ENCODE results near the gene ASS1.

ASS1 gene

DNA sequence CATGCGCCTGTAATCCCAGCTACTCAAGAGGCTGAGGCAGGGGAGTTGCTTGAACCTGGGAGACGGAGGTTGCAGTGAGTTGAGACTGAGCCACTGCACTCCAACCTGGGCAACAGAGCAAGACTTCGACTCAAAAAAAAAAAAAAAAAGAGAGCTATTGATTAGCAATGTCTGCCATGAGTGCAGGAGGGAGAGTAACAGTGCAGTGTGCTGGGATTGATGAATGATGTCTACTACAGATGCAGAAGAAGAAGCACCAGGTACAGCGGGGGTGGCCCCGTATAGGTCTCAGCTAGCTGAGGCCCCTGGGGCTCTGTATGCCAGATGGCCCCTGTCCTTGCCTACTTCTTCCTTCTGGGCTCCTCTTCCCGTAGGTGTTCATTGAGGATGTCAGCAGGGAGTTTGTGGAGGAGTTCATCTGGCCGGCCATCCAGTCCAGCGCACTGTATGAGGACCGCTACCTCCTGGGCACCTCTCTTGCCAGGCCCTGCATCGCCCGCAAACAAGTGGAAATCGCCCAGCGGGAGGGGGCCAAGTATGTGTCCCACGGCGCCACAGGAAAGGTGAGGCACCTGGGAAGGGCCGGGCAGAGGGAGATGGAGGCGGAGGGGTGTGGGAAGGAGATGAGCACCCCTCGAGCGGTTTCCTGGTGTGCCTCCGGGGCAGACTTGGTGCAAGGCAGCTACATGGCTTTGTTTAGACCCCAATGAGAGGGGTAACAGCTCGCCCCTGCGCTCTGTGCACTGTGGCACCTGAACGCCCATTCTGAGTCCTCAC lies 13.5 kb downstream of the ASS1 start:
- ChIA-PET POLR2A (ENCODE audit: low non-redundant PET) (no interaction called here), CTCF (interaction anchor here (0.5 to 0.7 kb wide), 3 partner anchors 24 to 1429 kb away, joined by 3 to 4 read pairs (median 3); no protein-coding TSS in a partner anchor)
- TF ChIP-seq, protein P1, sequence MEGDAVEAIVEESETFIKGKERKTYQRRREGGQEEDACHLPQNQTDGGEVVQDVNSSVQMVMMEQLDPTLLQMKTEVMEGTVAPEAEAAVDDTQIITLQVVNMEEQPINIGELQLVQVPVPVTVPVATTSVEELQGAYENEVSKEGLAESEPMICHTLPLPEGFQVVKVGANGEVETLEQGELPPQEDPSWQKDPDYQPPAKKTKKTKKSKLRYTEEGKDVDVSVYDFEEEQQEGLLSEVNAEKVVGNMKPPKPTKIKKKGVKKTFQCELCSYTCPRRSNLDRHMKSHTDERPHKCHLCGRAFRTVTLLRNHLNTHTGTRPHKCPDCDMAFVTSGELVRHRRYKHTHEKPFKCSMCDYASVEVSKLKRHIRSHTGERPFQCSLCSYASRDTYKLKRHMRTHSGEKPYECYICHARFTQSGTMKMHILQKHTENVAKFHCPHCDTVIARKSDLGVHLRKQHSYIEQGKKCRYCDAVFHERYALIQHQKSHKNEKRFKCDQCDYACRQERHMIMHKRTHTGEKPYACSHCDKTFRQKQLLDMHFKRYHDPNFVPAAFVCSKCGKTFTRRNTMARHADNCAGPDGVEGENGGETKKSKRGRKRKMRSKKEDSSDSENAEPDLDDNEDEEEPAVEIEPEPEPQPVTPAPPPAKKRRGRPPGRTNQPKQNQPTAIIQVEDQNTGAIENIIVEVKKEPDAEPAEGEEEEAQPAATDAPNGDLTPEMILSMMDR (conservative IDR thresholded peaks at IDR 0.05; ENCODE audit: low read depth): no peak
- H3K27ac ChIP-seq: peak overlapping the region; percentile 9; the same call in 1 of the 2 replicates
- DNase-seq (ENCODE audit: low spot score): no peak

DNA sequence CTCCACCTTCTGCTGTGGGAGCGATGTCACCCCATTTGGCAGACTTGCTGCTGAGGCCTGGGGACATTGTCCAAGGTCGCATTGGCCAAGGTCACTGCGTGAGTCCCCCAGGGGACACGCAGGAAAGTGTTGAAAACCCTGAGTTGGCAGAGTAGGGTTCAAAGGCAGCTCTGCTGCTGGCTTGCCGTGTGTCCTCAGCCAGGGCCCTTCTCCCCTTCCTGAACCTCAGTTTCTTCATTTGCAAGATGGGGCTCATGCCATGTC lies 14.0 kb downstream of the ASS1 start:
- peak overlapping the region; percentile 9 for H3K27ac ChIP-seq
- no peak for DNase-seq (ENCODE audit: low spot score)
- TF ChIP-seq, protein P1 (conservative IDR thresholded peaks at IDR 0.05; ENCODE audit: low read depth): no peak
- CTCF ChIA-PET: no interaction called here
- POLR2A ChIA-PET (ENCODE audit: low non-redundant PET): interaction anchor here (0.6 kb wide), 1 partner anchor 13 kb away, joined by 3 read pairs; no protein-coding TSS in a partner anchor

DNA sequence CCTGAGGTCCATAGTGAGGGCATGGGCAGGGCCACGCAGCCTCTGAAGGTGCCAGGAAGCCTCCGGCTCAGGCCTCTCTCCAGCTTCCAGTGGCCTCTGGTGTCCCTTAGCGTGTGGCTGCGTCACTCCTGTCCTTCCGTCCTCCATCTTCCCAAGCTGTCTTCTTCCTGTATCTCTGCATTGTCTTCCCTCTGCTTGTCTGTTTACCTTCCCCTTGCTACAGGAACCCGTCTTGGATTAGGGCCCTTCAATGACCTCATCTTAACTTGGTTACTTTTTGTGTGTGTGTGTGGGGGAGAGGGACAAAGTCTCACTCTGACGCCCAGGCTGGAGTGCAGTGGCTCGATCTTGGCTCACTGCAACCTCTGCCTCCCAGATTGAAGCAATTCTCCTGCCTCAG lies 14.4 kb downstream of the ASS1 start:
- DNase-seq (ENCODE audit: low spot score): no peak
- peak overlapping the region; percentile 9 for H3K27ac ChIP-seq
- TF ChIP-seq, protein P1 (conservative IDR thresholded peaks at IDR 0.05; ENCODE audit: low read depth): no peak
- CTCF ChIA-PET: interaction anchor here (7.3 kb wide), 1 partner anchor 224 kb away, joined by 89 read pairs; no protein-coding TSS in a partner anchor
- POLR2A ChIA-PET (ENCODE audit: low non-redundant PET): interaction anchor here (0.6 kb wide), 1 partner anchor 13 kb away, joined by 3 read pairs; no protein-coding TSS in a partner anchor

DNA sequence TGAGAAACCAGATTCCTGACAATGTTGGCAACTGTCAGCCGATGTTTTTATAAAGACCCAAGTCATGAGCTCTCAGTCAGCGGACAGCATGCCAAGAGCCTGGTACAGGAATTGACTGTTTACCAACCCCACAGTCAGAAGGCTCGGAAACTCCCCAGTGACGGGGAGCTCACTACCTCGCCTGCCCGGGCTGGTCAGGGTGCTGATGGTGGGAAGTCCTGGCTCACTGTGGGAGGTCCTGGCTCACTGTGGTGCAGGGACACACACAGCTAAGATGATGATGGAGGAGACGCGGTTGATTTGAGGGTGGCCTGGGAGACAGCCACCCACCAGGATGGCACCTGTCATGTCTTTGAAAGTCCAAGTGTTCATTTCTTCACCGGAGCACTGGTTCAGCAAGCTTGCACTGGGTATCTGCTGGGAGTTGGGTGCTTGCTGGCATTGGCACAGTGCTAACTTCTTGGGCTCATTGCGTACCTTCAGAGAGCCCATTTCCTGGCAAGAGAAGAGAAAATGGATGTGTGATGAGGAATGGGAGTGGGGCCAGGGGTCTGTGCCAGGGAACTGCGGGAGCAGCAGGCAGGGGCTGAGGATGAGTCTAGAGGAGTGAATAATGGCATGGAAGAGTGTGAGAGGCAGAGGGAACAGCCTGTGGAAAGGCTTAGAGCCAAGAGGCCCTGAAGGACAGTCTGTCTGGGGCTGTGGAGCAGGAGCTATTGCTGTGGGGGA lies 15.3 kb downstream of the ASS1 start:
- TF ChIP-seq, protein P1 (conservative IDR thresholded peaks at IDR 0.05; ENCODE audit: low read depth): no peak
- POLR2A ChIA-PET (ENCODE audit: low non-redundant PET): no interaction called here
- DNase-seq (ENCODE audit: low spot score): no peak
- CTCF ChIA-PET: interaction anchor here (0.5 to 7.3 kb wide), 9 partner anchors 8 to 234 kb away, joined by 3 to 89 read pairs (median 4); partner anchors contain the start of gene EXOSC2
- H3K27ac ChIP-seq: peak overlapping the region; percentile 37

DNA sequence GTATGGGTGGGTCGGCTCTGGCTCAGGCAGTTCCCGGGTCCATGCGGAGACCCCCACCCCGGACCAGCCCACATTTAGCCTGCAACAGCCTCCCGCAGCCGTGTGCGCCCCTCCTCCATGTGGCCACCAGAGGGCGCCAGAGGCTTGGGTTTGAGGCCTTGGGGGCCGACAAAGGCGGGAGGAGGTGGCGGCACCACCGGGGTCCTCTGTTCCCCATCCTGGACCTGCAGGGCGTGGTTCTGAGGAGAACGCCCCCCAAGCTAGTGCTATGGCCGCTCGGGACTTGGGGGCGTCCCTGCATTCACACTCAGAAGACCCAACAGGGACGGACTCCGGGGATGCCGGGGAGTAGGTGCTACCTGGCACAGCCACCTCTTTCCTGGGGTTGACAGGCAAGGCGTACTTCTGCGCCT lies 16.5 kb downstream of the ASS1 start:
- peak; percentile 78 for DNase-seq (ENCODE audit: low spot score)
- H3K27ac ChIP-seq: peak overlapping the region; percentile 37
- TF ChIP-seq, protein P1 (conservative IDR thresholded peaks at IDR 0.05; ENCODE audit: low read depth): peak; percentile 97
- ChIA-PET CTCF (interaction anchor here (0.6 to 7.3 kb wide), 7 partner anchors 9 to 720 kb away, joined by 3 to 89 read pairs (median 4); no protein-coding TSS in a partner anchor), POLR2A (ENCODE audit: low non-redundant PET) (no interaction called here)

DNA sequence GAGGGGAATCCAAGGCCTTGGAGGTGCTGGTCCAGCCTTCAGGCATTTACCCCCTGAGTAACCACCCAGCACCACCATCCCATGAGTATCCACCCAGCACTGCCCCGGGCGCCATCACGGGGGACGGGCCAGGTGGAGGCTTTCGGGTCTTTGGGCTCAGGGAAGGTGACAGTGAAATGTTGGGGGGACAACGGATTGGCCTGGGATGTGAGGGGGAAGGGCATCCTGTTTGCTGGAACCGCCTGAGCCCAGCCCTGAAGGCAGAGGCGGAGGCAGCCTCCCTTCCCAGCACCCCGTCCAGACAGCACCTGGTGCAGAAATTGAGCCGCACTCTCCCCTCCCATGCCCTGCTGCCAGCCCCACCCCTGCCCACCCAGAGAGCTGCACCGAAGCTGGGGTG lies 17.0 kb downstream of the ASS1 start:
- 0 out of 2 replicates have a peak overlapping the region, but pooled peaks have one; percentile 37 for H3K27ac ChIP-seq
- TF ChIP-seq, protein P1 (conservative IDR thresholded peaks at IDR 0.05; ENCODE audit: low read depth): no peak
- CTCF ChIA-PET: interaction anchor here (0.6 to 7.3 kb wide), 5 partner anchors 10 to 720 kb away, joined by 3 to 89 read pairs (median 4); no protein-coding TSS in a partner anchor
- DNase-seq (ENCODE audit: low spot score): no peak
- POLR2A ChIA-PET (ENCODE audit: low non-redundant PET): no interaction called here

All from RWPE1 (cell line).